Panc1 (cell line): Measurements from ENCODE around the gene STAT5A. TPM values are rescaled to one million over a fixed set of nuclear protein-coding genes. Genes with fewer than 3 reads are reported as not detected.
A peak's percentile ranks its signal among the peaks of the same experiment; 100 is the strongest.

Experiments used
- ATAC-seq: fragments of 200-7000 bp; cut with Tn5 transposase; 2 replicates; pipeline ENCODE4 v1.9.1; 2020; ENCODE audit warnings: mild to moderate bottlenecking, moderate library complexity
- BruUV-seq: library from RNA; stranded (reverse); fragments of 400-500 nt; replicated peaks from 2 replicates; lab custom pipeline; 2021; lab: Mats Ljungman, UMichigan
- CTCF ChIA-PET: fragments of 300-600 bp; sonication (Branson Sonifier 250); formaldehyde crosslinking; loops from one replicate; lab custom pipeline; 2022; ENCODE audit warnings: antibody characterized with exemption; lab: Charles Lee
- POLR2A ChIA-PET: fragments of 300-600 bp; sonication (Branson Sonifier 250); formaldehyde crosslinking; loops from one replicate; lab custom pipeline; 2022; ENCODE audit warnings: antibody characterized with exemption; lab: Charles Lee
- DNase-seq: peaks from one replicate; pipeline ENCODE4 v3.0.0-alpha.2; 2010; ENCODE audit warnings: low read depth, low spot score
- H3K27ac ChIP-seq: 2 replicates; pipeline ENCODE4 v1.5.1; 2011; ENCODE audit warnings: mild to moderate bottlenecking, low read length, inconsistent platforms
- H3K27me3 ChIP-seq: fragments of 200-500 bp; sonication (Bioruptor generic); 2 replicates; pipeline ENCODE4 v1.6.0; 2014; ENCODE audit warnings: low read length, inconsistent platforms; ENCODE audit not compliant: control insufficient read depth, insufficient read depth
- H3K36me3 ChIP-seq: fragments of 200-500 bp; sonication (Bioruptor generic); 2 replicates; pipeline ENCODE4 v1.5.1; 2014; ENCODE audit warnings: inconsistent platforms, mild to moderate bottlenecking, low read length, moderate library complexity; ENCODE audit not compliant: control insufficient read depth, insufficient read depth
- H3K4me1 ChIP-seq: 2 replicates; pipeline ENCODE4 v1.5.1; 2011; ENCODE audit warnings: inconsistent platforms, mild to moderate bottlenecking, low read length, moderate library complexity; ENCODE audit not compliant: control insufficient read depth, insufficient read depth
- H3K4me3 ChIP-seq, 2 experiments: 2 replicates each; pipeline ENCODE4 v1.5.1; 2011 to 2012; ENCODE audit warnings: low read depth in 2 of 2, low read length in 2 of 2, mild to moderate bottlenecking in 2 of 2, inconsistent platforms in 1 of 2, moderate library complexity in 1 of 2
- H3K9me3 ChIP-seq: fragments of 200-500 bp; sonication (Bioruptor generic); 2 replicates; pipeline ENCODE4 v1.5.1; 2014; ENCODE audit warnings: low read depth, mild to moderate bottlenecking, inconsistent platforms, low read length, moderate library complexity; ENCODE audit not compliant: control insufficient read depth, insufficient read depth
- POLR2AphosphoS5 ChIP-seq: IDR thresholded peaks from 2 replicates; pipeline ENCODE4 v1.6.1; 2012; ENCODE audit warnings: mild to moderate bottlenecking, low read depth, low read length, moderate library complexity
- REST ChIP-seq, 2 experiments: IDR thresholded peaks; 2 replicates each; pipeline ENCODE4 v1.6.1; 2011 to 2012; ENCODE audit warnings: low read depth in 2 of 2, control low read depth in 1 of 2, low read length in 1 of 2, mild to moderate bottlenecking in 1 of 2, moderate library complexity in 1 of 2; ENCODE audit not compliant: insufficient read depth in 1 of 2
- SIN3A ChIP-seq: IDR thresholded peaks from 2 replicates; pipeline ENCODE4 v1.6.1; 2012; ENCODE audit warnings: low read depth, mild to moderate bottlenecking, low read length, moderate library complexity, borderline replicate concordance; ENCODE audit not compliant: insufficient read depth
- TCF7L2 ChIP-seq: IDR thresholded peaks from 2 replicates; pipeline ENCODE4 v1.6.1; 2011; ENCODE audit warnings: mild to moderate bottlenecking, low read depth, low read length, inconsistent platforms
- in situ Hi-C: cut with HindIII; loops from 2 replicates; pipeline ENCODE4 v1.10.0; 2016; ENCODE audit warnings: low sequenced_read_pairs, low pct_unique_long_range_greater_than_20kb
- intact Hi-C: fragments of 100-400 bp; cut with micrococcal nuclease; formaldehyde crosslinking; loops from one replicate; pipeline ENCODE4 v1.10.0; 2022; ENCODE audit not compliant: unreplicated experiment
- total RNA-seq: library from RNA; stranded (reverse); gene quantifications from one replicate; pipeline ENCODE4 v1.2.1, GENCODE V29; 2021; ENCODE audit not compliant: unreplicated experiment
- TF ChIP-seq, protein P1 (sequence below): fragments of 450-650 bp; IDR thresholded peaks from 2 replicates; pipeline ENCODE4 v1.5.1; 2017; ENCODE audit warnings: mild to moderate bottlenecking

STAT5A gene
- total RNA-seq, 1 experiment from 2014 or later = 26.7 TPM

DNA sequence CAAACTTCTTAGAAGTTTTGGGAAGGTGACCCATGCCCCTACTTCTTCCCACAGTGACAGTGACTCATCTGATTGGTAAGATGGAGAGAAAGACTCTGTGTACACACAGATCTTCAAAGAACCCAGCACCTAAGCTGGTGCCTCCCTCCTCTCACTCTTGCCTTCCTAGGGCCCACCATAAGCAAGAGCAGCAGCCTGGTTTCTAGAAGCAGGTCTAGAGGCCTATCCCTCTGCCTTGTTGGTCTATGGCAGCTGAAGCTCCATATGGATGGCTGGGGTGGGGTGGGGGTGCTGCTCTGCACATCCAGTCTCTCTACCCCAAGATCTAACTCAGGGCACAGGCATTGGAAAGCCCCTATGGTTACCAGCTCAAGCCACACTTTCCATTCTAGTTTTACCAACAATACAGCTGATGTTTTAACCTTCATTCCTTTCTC is 52.4 kb downstream of the STAT5A start:
- no peak; the same call in 1 of the 2 replicates for ATAC-seq
- BruUV-seq = TSS peak; percentile 45
- no peaks in the 10 kb centered on the region for H3K27me3 ChIP-seq
- CTCF ChIA-PET = no interaction called here
- intact Hi-C loops (no loop called here), in situ Hi-C loops (no loop called here)
- H3K9me3 ChIP-seq = no peaks in the 10 kb centered on the region
- H3K4me3 ChIP-seq = no peak overlapping the region
- peak overlapping the region; percentile 50 for H3K27ac ChIP-seq
- TF ChIP-seq TCF7L2 = no peak
- TF ChIP-seq REST (IDR thresholded peaks at IDR 0.05; ENCODE audit: insufficient read depth in 1 of 2, low read depth in 2 of 2, low read length in 1 of 2) = no peak
- no peak for TF ChIP-seq SIN3A
- TF ChIP-seq POLR2AphosphoS5 = no peak
- TF ChIP-seq, protein P1, sequence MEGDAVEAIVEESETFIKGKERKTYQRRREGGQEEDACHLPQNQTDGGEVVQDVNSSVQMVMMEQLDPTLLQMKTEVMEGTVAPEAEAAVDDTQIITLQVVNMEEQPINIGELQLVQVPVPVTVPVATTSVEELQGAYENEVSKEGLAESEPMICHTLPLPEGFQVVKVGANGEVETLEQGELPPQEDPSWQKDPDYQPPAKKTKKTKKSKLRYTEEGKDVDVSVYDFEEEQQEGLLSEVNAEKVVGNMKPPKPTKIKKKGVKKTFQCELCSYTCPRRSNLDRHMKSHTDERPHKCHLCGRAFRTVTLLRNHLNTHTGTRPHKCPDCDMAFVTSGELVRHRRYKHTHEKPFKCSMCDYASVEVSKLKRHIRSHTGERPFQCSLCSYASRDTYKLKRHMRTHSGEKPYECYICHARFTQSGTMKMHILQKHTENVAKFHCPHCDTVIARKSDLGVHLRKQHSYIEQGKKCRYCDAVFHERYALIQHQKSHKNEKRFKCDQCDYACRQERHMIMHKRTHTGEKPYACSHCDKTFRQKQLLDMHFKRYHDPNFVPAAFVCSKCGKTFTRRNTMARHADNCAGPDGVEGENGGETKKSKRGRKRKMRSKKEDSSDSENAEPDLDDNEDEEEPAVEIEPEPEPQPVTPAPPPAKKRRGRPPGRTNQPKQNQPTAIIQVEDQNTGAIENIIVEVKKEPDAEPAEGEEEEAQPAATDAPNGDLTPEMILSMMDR = no peak
- peaks cover 3% of the 10 kb centered on the region; the same call in 1 of the 2 replicates for H3K4me1 ChIP-seq
- POLR2A ChIA-PET = no interaction called here
- DNase-seq = no peak
- peaks cover 11% of the 10 kb centered on the region for H3K36me3 ChIP-seq

DNA sequence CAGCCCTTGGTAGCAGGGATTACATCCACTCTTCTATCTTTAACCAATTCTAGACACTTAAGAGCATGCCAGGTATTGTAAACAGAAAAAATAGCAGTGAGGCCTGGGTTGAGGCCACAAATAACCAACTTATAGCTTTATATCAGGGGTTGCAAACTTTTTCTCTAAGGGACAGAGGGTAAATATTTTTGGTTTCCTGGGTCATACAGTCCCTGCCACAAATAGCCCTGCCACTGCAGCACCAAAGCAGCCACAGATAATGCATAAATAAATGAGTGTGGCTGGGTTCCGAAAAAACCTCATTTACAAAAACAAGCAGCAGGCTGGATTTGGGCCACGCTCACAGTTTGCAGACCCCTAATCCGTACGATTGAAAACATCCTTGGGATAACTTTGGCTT is 53.3 kb downstream of the STAT5A start:
- Histone ChIP-seq H3K9me3 (no peaks in the 10 kb centered on the region), H3K4me3 (no peak overlapping the region), H3K27ac (peak overlapping the region; percentile 50), H3K27me3 (no peaks in the 10 kb centered on the region), H3K36me3 (peaks cover 10% of the 10 kb centered on the region; the same call in 1 of the 2 replicates), H3K4me1 (peaks cover 3% of the 10 kb centered on the region; the same call in 1 of the 2 replicates)
- TF ChIP-seq, protein P1 = no peak
- TF ChIP-seq SIN3A (no peak), TCF7L2 (no peak), REST (IDR thresholded peaks at IDR 0.05; ENCODE audit: insufficient read depth in 1 of 2, low read depth in 2 of 2, low read length in 1 of 2) (no peak), POLR2AphosphoS5 (no peak)
- intact Hi-C loops = no loop called here
- in situ Hi-C loops = no loop called here
- ATAC-seq (no peak), DNase-seq (no peak)
- BruUV-seq = no TSS peak
- POLR2A ChIA-PET = interaction anchor here (0.6 kb wide), 1 partner anchor 43 kb away, joined by 6 read pairs; no protein-coding TSS in a partner anchor
- CTCF ChIA-PET = no interaction called here
